OCI-LY3 (cell line): ENCODE results near the gene FBXO34.
A peak's percentile ranks its signal among the peaks of the same experiment; 100 is the strongest.

Source experiments
- H2AFZ ChIP-seq: fragments of 200-600, 300-600 bp; shearing (Covaris generic); 2 replicates; pipeline ENCODE4 v1.6.0; 2014; ENCODE audit warnings: antibody characterized with exemption, low read depth, low read length
- H3K27ac ChIP-seq: fragments of 200-600, 300-600 bp; sonication (generic); 2 replicates; pipeline ENCODE4 v1.5.1; 2014; ENCODE audit warnings: mild to moderate bottlenecking, low read length, moderate library complexity, mixed read lengths
- H3K27me3 ChIP-seq: fragments of 200-600, 300-600 bp; sonication (generic); 2 replicates; pipeline ENCODE4 v1.6.1; 2014; ENCODE audit warnings: low read depth, low read length, mixed read lengths
- H3K36me3 ChIP-seq: fragments of 200-600, 300-600 bp; sonication (generic); replicated peaks from 2 replicates; pipeline ENCODE3; 2014; ENCODE audit warnings: low read depth, low read length, mixed read lengths
- H3K4me1 ChIP-seq: fragments of 300-600, 200-600 bp; sonication (generic); 2 replicates; pipeline ENCODE4 v1.6.1; 2014; ENCODE audit warnings: low read length, mixed read lengths
- H3K4me2 ChIP-seq: fragments of 200-600, 300-600 bp; sonication (generic); 2 replicates; pipeline ENCODE4 v1.6.1; 2014; ENCODE audit warnings: low read length, mixed read lengths
- H3K4me3 ChIP-seq: fragments of 300-600, 200-600 bp; sonication (generic); 2 replicates; pipeline ENCODE4 v1.5.1; 2014; ENCODE audit warnings: antibody characterized with exemption, mild to moderate bottlenecking, low read length, moderate library complexity
- H3K79me2 ChIP-seq: fragments of 300-600, 200-600 bp; shearing (Covaris generic); 2 replicates; pipeline ENCODE4 v1.6.1; 2014; ENCODE audit warnings: mild to moderate bottlenecking, low read length, mixed read lengths
- H3K9ac ChIP-seq: fragments of 300-600, 200-600 bp; shearing (Covaris generic); 2 replicates; pipeline ENCODE4 v1.6.0; 2014; ENCODE audit warnings: mild to moderate bottlenecking, low read length, moderate library complexity
- H3K9me3 ChIP-seq: fragments of 200-600, 300-600 bp; shearing (Covaris generic); 2 replicates; pipeline ENCODE4 v1.6.1; 2014; ENCODE audit warnings: low read length, mixed read lengths; ENCODE audit not compliant: insufficient read depth
- H4K20me1 ChIP-seq: fragments of 200-600, 300-600 bp; sonication (generic); 2 replicates; pipeline ENCODE4 v1.6.1; 2016; ENCODE audit warnings: low read length, mixed read lengths; ENCODE audit not compliant: insufficient read depth
- CTCF ChIP-seq: fragments of 200-600, 300-600 bp; sonication (generic); IDR thresholded peaks from 2 replicates; pipeline ENCODE4 v1.5.1; 2014; ENCODE audit warnings: antibody characterized with exemption, low read length, low read depth
- EZH2phosphoT487 ChIP-seq: fragments of 200-600 bp; shearing (Covaris generic); IDR thresholded peaks from 2 replicates; pipeline ENCODE4 v1.6.1; 2018; ENCODE audit warnings: antibody characterized with exemption, mixed run types, low read depth

Gene FBXO34

DNA sequence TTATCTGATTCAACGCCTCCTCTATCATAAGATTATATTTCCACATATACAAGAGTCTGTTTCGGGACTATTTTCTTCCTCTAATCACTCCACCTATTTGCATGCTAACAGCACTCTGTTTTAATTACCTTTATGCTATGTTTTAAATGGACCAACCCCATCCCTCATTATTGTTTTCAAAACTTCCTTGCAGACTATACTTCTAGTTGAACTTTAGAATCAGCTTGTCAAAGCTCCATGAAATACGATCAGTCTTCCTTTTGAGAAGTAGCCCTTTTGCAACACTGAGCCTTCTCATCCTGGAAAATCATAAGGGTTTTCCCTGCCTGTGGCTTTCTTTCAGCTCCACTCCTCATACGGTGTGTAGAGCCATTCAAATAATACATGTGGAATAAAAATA, 103.5 kb downstream of the FBXO34 start:
- H3K27me3 ChIP-seq = no peaks in the 10 kb centered on the region
- no peak overlapping the region for H3K4me2 ChIP-seq
- no peak overlapping the region for H3K27ac ChIP-seq
- H4K20me1 ChIP-seq = no peaks in the 10 kb centered on the region
- peaks cover 6% of the 10 kb centered on the region for H3K36me3 ChIP-seq
- H2AFZ ChIP-seq = no peak overlapping the region
- H3K4me1 ChIP-seq = no peaks in the 10 kb centered on the region
- H3K79me2 ChIP-seq = no peaks in the 10 kb centered on the region
- TF ChIP-seq EZH2phosphoT487 (no peak), CTCF (no peak)
- H3K9ac ChIP-seq = no peak overlapping the region
- no peak overlapping the region for H3K4me3 ChIP-seq
- no peaks in the 10 kb centered on the region for H3K9me3 ChIP-seq

- TF ChIP-seq EZH2phosphoT487 (no peak), CTCF (no peak)
- H3K27me3 ChIP-seq = no peaks in the 10 kb centered on the region
- no peak overlapping the region for H3K4me2 ChIP-seq
- H3K4me1 ChIP-seq = peaks cover 7% of the 10 kb centered on the region
- H3K4me3 ChIP-seq = no peak overlapping the region
- no peaks in the 10 kb centered on the region for H3K79me2 ChIP-seq
- no peak overlapping the region for H3K9ac ChIP-seq
- peaks cover 12% of the 10 kb centered on the region for H3K36me3 ChIP-seq
- H4K20me1 ChIP-seq = no peaks in the 10 kb centered on the region
- no peak overlapping the region for H2AFZ ChIP-seq
- no peaks in the 10 kb centered on the region for H3K9me3 ChIP-seq
- no peak overlapping the region for H3K27ac ChIP-seq
Measured at GRCh38 chr14:55377236-55377635, 106.0 kb downstream of the FBXO34 start.

GRCh38 chr14:55381040-55381439, 109.8 kb downstream of the FBXO34 start:
- H3K36me3 ChIP-seq = peaks cover 9% of the 10 kb centered on the region

GRCh38 chr14:55381561-55381960, 110.3 kb downstream of the FBXO34 start:
- Histone ChIP-seq H4K20me1 (no peaks in the 10 kb centered on the region), H3K9ac (no peak overlapping the region), H3K4me3 (no peak overlapping the region), H3K9me3 (no peaks in the 10 kb centered on the region), H3K27ac (no peak overlapping the region), H3K4me2 (peak overlapping the region; percentile 7; the same call in 1 of the 2 replicates), H3K27me3 (no peaks in the 10 kb centered on the region), H2AFZ (no peak overlapping the region), H3K4me1 (peaks cover 7% of the 10 kb centered on the region), H3K79me2 (no peaks in the 10 kb centered on the region), H3K36me3 (peaks cover 9% of the 10 kb centered on the region)
- TF ChIP-seq EZH2phosphoT487 (no peak), CTCF (no peak)

More at GRCh38 chr14:55381040-55381439, 109.8 kb downstream of the FBXO34 start:
- H3K79me2 ChIP-seq = no peaks in the 10 kb centered on the region
- peak overlapping the region; percentile 7; the same call in 1 of the 2 replicates for H3K4me2 ChIP-seq
- H3K9me3 ChIP-seq = no peaks in the 10 kb centered on the region
- H2AFZ ChIP-seq = no peak overlapping the region
- H3K27me3 ChIP-seq = no peaks in the 10 kb centered on the region
- H3K27ac ChIP-seq = no peak overlapping the region
- TF ChIP-seq EZH2phosphoT487 = no peak
- TF ChIP-seq CTCF = no peak
- no peak overlapping the region for H3K4me3 ChIP-seq
- no peaks in the 10 kb centered on the region for H4K20me1 ChIP-seq
- no peak overlapping the region for H3K9ac ChIP-seq
- H3K4me1 ChIP-seq = peaks cover 7% of the 10 kb centered on the region
